ENCODE results near the gene PSMD6. TPM values are rescaled to one million over a fixed set of nuclear protein-coding genes. Genes with fewer than 3 reads are reported as not detected.

PSMD6 gene
- total and polyA plus RNA-seq, 10 of the 15 experiments (the other 5 are each of a cell fraction or from before 2014, with no cell fraction given): 68.7 to 199 (median 106) TPM

GRCh38 chr3:64030741-64031140 lies 7.4 kb upstream of the PSMD6 start:
- ChIA-PET CTCF (interaction anchor here (0.6 to 6.3 kb wide), 30 partner anchors 10 to 476 kb away, joined by 3 to 99 read pairs (median 4); partner anchors contain the start of gene PRICKLE2), SMC1A (ENCODE audit: uncharacterized antibody, unreplicated experiment) (interaction anchor here (0.6 to 7.3 kb wide), 18 partner anchors 10 to 454 kb away, joined by 3 to 98 read pairs (median 4); partner anchors contain the start of gene PRICKLE2), POLR2A (no interaction called here), RAD21 (ENCODE audit: unreplicated experiment) (interaction anchor here (0.7 to 3.1 kb wide), 12 partner anchors 133 to 453 kb away, joined by 3 to 47 read pairs (median 6); partner anchors contain the start of gene PRICKLE2)
- peak overlapping the region; percentile 87 for H2AFZ ChIP-seq (ENCODE audit: control insufficient read depth, low read depth, low read length)
- no peak overlapping the region for H3K27ac ChIP-seq (ENCODE audit: control insufficient read depth, insufficient read depth)
- no peaks in the 10 kb centered on the region for H4K20me1 ChIP-seq (ENCODE audit: control insufficient read depth, insufficient read depth)
- FAIRE-seq (peak; percentile 94), ATAC-seq (peak; percentile 99), DNase-seq (ENCODE audit: low read depth, low spot score) (peak; percentile 41)
- no peak overlapping the region; the same call in 1 of the 2 replicates for H3K4me3 ChIP-seq
- BruUV-seq (replicated peaks): no TSS peak
- no peaks in the 10 kb centered on the region for H3K79me2 ChIP-seq (ENCODE audit: control insufficient read depth, insufficient read depth, low read length)
- no peaks in the 10 kb centered on the region for H3K27me3 ChIP-seq (replicated peaks in 1 of 2; ENCODE audit: control insufficient read depth in 2 of 2, insufficient read depth in 2 of 2, low read length in 1 of 2)
- no peaks in the 10 kb centered on the region for H3K36me3 ChIP-seq (ENCODE audit: control insufficient read depth in 2 of 2, insufficient read depth in 2 of 2, low read length in 1 of 2)
- H3K4me1 ChIP-seq (ENCODE audit: control insufficient read depth, insufficient read depth, low read length): no peaks in the 10 kb centered on the region; the same call in 1 of the 2 replicates
- WGBS (ENCODE audit: insufficient coverage, insufficient replicate concordance, low lambda C conversion rate, missing lambda C conversion rate): 8% methylated on average over 16 of the region's 16 CpGs
- intact Hi-C loops (cut with micrococcal nuclease; ENCODE audit: unreplicated experiment): loop anchor here (1.0 to 10.0 kb wide), 3 partner anchors 194 to 454 kb away; partner anchors contain the start of gene PRICKLE2
- in situ Hi-C loops (cut with MboI): loop anchor here (5.0 kb wide), 1 partner anchor 452 kb away; no protein-coding TSS in a partner anchor
- H3K4me2 ChIP-seq (ENCODE audit: control insufficient read depth, insufficient read depth): peak overlapping the region; percentile 66
- H3K9me3 ChIP-seq (replicated peaks; ENCODE audit: control insufficient read depth, insufficient read depth, low read length): no peaks in the 10 kb centered on the region; the same call in 2 of the 3 replicates
- H3K9ac ChIP-seq (ENCODE audit: control insufficient read depth, insufficient read depth, low read length): no peak overlapping the region
- no peak for TF ChIP-seq WRNIP1 (IDR thresholded peaks at IDR 0.05; ENCODE audit: borderline replicate concordance, low read depth, low read length)
- 0 out of 2 replicates have a peak, but pooled peaks have one; percentile 21 for TF ChIP-seq SREBF2 (IDR thresholded peaks at IDR 0.05; ENCODE audit: low read length)
- TF ChIP-seq TCF12 (IDR thresholded peaks at IDR 0.05; ENCODE audit: low read depth, low read length): 0 out of 2 replicates have a peak, but pooled peaks have one; percentile 32
- peak; percentile 53 to 68; a peak in 3 of 4 replicates for TF ChIP-seq BHLHE40 (IDR thresholded peaks at IDR 0.05; ENCODE audit: borderline replicate concordance in 1 of 2, low read depth in 2 of 2, low read length in 1 of 2)
- 0 out of 3 replicates have a peak, but pooled peaks have one; percentile 23 for TF ChIP-seq POU2F2 (IDR thresholded peaks at IDR 0.05; ENCODE audit: borderline replicate concordance, low read depth, low read length)
- TF ChIP-seq EED (IDR thresholded peaks at IDR 0.05; ENCODE audit: low read depth): peak; percentile 46; the same call in 1 of the 2 replicates
- TF ChIP-seq DPF2 (IDR thresholded peaks at IDR 0.05): peak; percentile 60
- peak; percentile 53; the same call in 1 of the 2 replicates for TF ChIP-seq LARP7 (IDR thresholded peaks at IDR 0.05)
- TF ChIP-seq RAD51 (IDR thresholded peaks at IDR 0.05): 0 out of 2 replicates have a peak, but pooled peaks have one; percentile 22
- TF ChIP-seq CUX1 (IDR thresholded peaks at IDR 0.05; ENCODE audit: insufficient replicate concordance, low read depth, low read length): no peak
- TF ChIP-seq CTCF (IDR thresholded peaks at IDR 0.05 in 2 of 3, conservative IDR thresholded peaks at IDR 0.05 in 1 of 3; ENCODE audit: control insufficient read depth in 2 of 3, extremely low read depth in 1 of 3, insufficient read depth in 1 of 3, low read depth in 3 of 3, low read length in 3 of 3): peak; percentile 79 to 97 (median 89); a peak in 5 of 6 replicates
- TF ChIP-seq ZBTB4 (CRISPR knock-in tag; IDR thresholded peaks at IDR 0.05): no peak
